Fibroblast of villous mesenchyme (primary cell): ENCODE data around the gene USP6NL. TPM values are rescaled to one million over a fixed set of nuclear protein-coding genes. Genes with fewer than 3 reads are reported as not detected.

Experiments
- DNase-seq: peaks from one replicate; pipeline ENCODE4 v3.0.0-alpha.2; 2010; ENCODE audit warnings: low read depth
- H3K4me3 ChIP-seq: 2 replicates; pipeline ENCODE4 v1.5.1; 2011; ENCODE audit warnings: low read depth, mild to moderate bottlenecking, low read length
- CTCF ChIP-seq: IDR thresholded peaks from 2 replicates; pipeline ENCODE4 v1.5.1; 2012; ENCODE audit warnings: low read depth, mild to moderate bottlenecking, low read length; ENCODE audit not compliant: insufficient read depth
- total RNA-seq: library from RNA; depleted of rRNA; stranded (reverse); fragments of >200 nt; gene quantifications from 2 replicates; pipeline ENCODE4 v1.2.3, GENCODE V29; 2012

USP6NL gene
- total RNA-seq, 1 donor = 12.5 TPM

GRCh38 chr10:11482306-11482705 is 129.1 kb downstream of the USP6NL start:
- no peak overlapping the region for H3K4me3 ChIP-seq
- no peak for TF ChIP-seq CTCF

GRCh38 chr10:11480687-11481086 is 130.8 kb downstream of the USP6NL start:
- no peak for TF ChIP-seq CTCF
- no peak for DNase-seq
- H3K4me3 ChIP-seq = no peak overlapping the region

More at GRCh38 chr10:11482306-11482705, 129.1 kb downstream of the USP6NL start:
- DNase-seq = no peak

DNA sequence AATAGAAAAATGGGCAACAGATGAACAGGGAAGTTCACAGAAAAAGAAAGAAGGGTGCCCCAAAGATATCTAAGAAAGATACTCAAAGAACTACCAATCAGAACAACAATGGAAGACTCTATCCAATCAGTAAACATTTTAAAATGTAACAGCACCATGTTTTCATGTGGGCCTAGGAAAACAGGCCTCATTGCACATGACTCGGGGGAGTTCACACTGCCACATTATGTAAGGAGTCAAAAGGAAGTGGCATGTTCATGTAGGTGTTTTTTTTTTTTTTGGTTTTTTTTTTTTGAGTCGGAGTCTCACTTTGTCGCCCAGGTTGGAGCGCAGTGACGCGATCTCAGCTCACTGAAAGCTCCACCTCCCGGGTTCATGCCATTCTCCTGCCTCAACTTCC is 132.2 kb downstream of the USP6NL start:
- no peak for DNase-seq
- no peak for TF ChIP-seq CTCF
- H3K4me3 ChIP-seq = no peak overlapping the region

DNA sequence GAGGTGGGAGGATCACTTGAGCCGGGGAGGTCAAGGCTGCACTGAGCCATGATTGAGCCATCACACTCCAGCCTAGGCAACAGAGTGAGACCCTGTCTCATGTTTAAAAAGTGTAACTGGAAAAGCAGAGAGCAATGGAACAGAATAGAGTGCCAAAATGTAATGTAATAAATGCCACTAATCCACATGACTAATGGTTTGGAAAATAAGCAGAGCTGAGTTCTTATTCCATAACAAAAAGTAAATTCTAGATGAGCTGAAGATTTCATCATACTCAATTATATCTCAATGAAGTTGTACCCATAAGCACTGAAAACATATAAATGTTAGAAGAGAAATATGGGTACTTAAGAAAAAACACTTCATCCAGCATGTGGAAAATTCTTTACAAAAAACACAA is 132.6 kb downstream of the USP6NL start:
- H3K4me3 ChIP-seq = no peak overlapping the region
- no peak for TF ChIP-seq CTCF
- DNase-seq = peak; percentile 21

- DNase-seq = no peak
These were observed 135.5 kb downstream of the USP6NL start for GRCh38 chr10:11475831-11476434.

GRCh38 chr10:11473128-11473760 is 138.2 kb downstream of the USP6NL start:
- TF ChIP-seq CTCF = no peak
- no peak for DNase-seq
- no peak overlapping the region for H3K4me3 ChIP-seq

More at GRCh38 chr10:11475831-11476434, 135.5 kb downstream of the USP6NL start:
- H3K4me3 ChIP-seq = no peak overlapping the region
- no peak for TF ChIP-seq CTCF

DNA sequence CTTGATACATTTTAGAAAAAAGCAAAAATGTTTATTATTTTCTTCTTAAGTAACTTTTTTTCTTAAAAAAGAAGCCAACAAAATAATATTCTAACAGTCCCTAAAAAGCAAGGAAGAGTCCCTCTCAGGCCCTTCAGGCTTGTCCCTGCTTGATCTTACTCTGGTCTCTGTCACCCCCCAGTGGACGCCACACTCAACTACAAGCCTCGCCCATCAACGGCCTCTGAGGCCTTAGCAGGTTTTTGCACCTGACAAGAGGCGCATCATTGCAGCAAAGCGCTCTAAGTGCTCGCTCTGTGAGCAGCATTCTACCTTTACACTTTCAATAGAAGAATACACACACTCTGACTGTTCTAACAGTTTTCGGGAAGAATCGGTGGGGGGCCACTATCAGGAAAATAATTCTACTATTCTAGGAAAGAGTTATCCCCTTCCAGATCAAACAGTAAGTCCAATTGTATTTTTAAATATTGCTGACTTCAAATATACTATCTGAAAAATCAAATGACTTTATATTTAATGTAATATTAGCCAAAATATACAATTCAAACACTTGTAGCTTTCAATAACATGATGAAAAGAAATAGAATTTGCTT is 139.2 kb downstream of the USP6NL start:
- peak; percentile 91 for TF ChIP-seq CTCF
- H3K4me3 ChIP-seq = no peak overlapping the region
- peak; percentile 56 for DNase-seq
